ENCODE data around the gene PITPNM1.

GRCh38 chr11:67496113-67496512, 9.1 kb downstream of the PITPNM1 start:
- no peak for TF ChIP-seq CTCF (conservative IDR thresholded peaks at IDR 0.05; ENCODE audit: low read depth in 2 of 2)
- no peak for TF ChIP-seq CREB1 (CRISPR knock-in tag; IDR thresholded peaks at IDR 0.05; ENCODE audit: low read depth)
- TF ChIP-seq REST (IDR thresholded peaks at IDR 0.05; ENCODE audit: unreplicated experiment), result no peak
- TF ChIP-seq EZH2 (IDR thresholded peaks at IDR 0.05; ENCODE audit: low read depth, unreplicated experiment), result no peak
- TF ChIP-seq POLR2AphosphoS5 (IDR thresholded peaks at IDR 0.05; ENCODE audit: low read depth), result no peak
- TF ChIP-seq EZH2phosphoT487 (IDR thresholded peaks at IDR 0.05; ENCODE audit: unreplicated experiment), result no peak
- TF ChIP-seq STAT1 (IDR thresholded peaks at IDR 0.05; ENCODE audit: unreplicated experiment), result no peak
- TF ChIP-seq ETS1 (IDR thresholded peaks at IDR 0.05), result no peak
- no peak for TF ChIP-seq NANOG (IDR thresholded peaks at IDR 0.05; ENCODE audit: borderline replicate concordance)
- no peak for TF ChIP-seq JUNB (IDR thresholded peaks at IDR 0.05; ENCODE audit: unreplicated experiment)
- no peak for TF ChIP-seq ZNF114 (CRISPR knock-in tag; IDR thresholded peaks at IDR 0.05)
- TF ChIP-seq ZNF462 (CRISPR knock-in tag; IDR thresholded peaks at IDR 0.05), result no peak
- TF ChIP-seq ZNF331 (CRISPR knock-in tag; IDR thresholded peaks at IDR 0.05; ENCODE audit: low read depth), result no peak
